ENCODE data around the gene DGKI.

The DGKI gene

DNA sequence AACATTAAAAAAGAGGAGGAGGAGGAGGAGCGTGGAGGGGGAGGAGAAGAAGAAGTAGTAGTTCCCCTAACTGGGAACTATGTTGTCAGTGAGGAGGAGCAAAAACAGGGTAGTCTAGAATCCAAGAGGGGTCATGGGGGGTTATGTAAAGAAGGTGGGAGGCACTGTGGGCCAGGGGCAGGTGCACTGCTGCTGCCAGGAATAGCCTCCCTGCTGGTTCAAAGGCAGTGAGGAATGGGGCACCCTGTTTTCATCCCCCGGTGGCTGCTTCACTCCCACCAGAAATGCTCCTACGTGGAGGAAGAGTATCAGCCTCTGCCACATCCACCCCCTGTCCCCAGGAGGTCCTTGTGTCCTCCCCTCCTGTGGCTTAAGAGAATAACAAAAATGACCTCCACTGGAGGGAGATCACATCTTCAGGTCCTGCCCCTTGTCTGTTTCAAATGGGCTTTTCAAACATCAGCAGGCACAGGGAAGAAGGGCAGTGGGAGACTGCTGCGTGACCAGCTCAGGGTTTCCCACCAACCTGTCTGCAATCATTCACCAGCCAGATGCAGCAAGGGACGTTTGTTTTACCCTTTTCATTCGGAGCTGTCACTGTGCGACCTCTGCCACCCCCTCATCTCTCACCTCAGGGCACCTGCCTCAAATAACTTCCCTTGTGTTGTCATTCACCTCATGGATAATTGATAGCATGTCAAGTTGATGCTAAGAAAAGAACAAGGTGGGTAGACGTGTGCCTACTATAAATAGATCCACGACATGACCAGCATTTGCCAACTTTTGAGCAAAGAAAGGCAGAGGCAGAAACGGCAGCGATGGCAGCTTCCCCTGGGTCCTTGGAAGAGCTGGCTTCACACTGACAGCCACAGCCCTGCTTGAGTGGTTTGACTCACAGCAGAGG lies 92.6 kb downstream of the DGKI start:
- TF ChIP-seq, protein P1, sequence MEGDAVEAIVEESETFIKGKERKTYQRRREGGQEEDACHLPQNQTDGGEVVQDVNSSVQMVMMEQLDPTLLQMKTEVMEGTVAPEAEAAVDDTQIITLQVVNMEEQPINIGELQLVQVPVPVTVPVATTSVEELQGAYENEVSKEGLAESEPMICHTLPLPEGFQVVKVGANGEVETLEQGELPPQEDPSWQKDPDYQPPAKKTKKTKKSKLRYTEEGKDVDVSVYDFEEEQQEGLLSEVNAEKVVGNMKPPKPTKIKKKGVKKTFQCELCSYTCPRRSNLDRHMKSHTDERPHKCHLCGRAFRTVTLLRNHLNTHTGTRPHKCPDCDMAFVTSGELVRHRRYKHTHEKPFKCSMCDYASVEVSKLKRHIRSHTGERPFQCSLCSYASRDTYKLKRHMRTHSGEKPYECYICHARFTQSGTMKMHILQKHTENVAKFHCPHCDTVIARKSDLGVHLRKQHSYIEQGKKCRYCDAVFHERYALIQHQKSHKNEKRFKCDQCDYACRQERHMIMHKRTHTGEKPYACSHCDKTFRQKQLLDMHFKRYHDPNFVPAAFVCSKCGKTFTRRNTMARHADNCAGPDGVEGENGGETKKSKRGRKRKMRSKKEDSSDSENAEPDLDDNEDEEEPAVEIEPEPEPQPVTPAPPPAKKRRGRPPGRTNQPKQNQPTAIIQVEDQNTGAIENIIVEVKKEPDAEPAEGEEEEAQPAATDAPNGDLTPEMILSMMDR (IDR thresholded peaks at IDR 0.05; ENCODE audit: low read depth, low read length) = no peak
- H3K4me3 ChIP-seq (ENCODE audit: low read depth, low read length) = no peak overlapping the region

DNA sequence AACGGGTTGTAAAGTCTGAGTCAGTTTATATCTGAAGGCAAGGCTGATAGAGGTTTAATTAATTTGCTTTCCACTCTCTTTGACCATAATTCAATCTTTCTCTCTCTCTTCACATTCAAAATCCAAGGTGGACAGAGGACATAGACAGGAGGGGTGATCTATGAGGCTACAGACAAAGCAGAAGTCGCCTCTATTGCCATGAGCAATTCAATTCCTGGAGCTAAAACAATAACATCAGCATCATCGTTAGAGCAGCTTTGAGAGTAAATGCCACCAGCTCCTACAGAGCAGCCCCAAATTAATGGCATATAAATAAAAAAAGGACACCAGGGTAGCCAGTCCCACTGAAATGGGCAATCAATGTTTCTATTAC lies 93.2 kb downstream of the DGKI start:
- TF ChIP-seq, protein P1 (IDR thresholded peaks at IDR 0.05; ENCODE audit: low read depth, low read length) = no peak
- H3K4me3 ChIP-seq (ENCODE audit: low read depth, low read length) = no peak overlapping the region

GRCh38 chr7:137753067-137753466 lies 93.7 kb downstream of the DGKI start:
- TF ChIP-seq, protein P1 (IDR thresholded peaks at IDR 0.05; ENCODE audit: low read depth, low read length) = no peak

DNA sequence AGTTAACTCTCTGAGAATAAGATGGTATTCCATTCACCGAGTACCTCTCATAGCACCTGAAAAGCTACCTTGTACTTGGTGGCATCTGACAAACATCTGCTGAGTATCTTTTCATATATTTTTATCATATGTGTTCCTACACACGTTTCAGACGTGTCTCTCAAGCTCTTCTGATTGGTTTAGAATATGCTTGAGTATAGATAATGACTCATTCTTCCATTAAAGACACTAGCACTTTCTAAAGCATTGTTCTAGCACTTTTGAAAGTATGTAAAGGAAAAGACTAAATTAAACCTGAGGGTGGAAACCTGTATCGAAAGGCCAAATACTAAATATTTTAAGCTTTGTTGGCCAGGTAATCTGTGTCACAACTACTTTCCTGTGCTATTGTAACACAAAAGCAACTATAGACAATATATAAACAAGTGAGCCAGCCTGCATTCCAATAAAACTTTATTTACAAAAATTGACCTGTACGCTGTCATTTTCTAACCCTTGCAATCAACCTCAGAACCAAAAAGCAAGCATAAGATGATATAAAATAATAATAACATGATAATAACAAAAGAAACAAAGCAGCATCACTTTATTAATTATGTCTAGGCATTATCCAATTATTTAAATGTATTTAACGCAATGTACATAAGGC lies 95.3 kb downstream of the DGKI start:
- no peak overlapping the region for H3K4me3 ChIP-seq (ENCODE audit: low read depth, low read length)
- TF ChIP-seq, protein P1 (IDR thresholded peaks at IDR 0.05; ENCODE audit: low read depth, low read length) = no peak

More at GRCh38 chr7:137753067-137753466, 93.7 kb downstream of the DGKI start:
- H3K4me3 ChIP-seq (ENCODE audit: low read depth, low read length) = no peak overlapping the region

DNA sequence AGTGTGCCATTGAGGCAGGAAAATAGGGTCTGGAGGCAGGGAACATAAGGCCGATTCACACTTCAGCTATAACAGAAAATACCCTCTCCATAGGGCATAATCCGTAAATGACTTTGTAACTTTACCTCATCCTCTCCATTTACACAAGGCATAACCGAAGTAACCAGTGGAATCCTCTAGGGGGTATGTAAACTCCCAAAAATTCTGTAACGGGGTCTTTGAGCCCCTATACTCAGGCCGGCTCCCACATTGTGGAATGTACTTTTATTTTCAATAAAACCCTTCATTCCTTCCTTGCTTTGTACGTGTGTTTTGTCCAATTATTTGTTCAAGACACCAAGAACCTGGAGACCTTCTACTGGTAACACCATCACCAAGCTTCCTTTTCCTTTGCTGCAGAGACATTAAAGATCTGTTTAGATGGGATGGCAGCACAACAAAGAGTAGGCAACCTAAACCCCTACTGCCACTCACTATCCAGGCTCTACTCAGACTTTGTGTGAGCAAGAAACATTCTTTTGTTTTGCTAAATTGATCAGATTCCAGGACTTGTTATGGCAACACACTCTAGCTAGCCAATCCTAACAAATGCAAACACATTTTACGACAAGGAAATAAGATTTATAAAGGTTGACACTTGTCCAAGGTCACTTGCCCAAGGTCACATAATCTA lies 99.3 kb downstream of the DGKI start:
- H3K4me3 ChIP-seq (ENCODE audit: low read depth, low read length) = no peak overlapping the region
- TF ChIP-seq, protein P1 (IDR thresholded peaks at IDR 0.05; ENCODE audit: low read depth, low read length) = no peak

GRCh38 chr7:137743021-137743420 lies 103.8 kb downstream of the DGKI start:
- H3K4me3 ChIP-seq (ENCODE audit: low read depth, low read length) = no peak overlapping the region
- TF ChIP-seq, protein P1 (IDR thresholded peaks at IDR 0.05; ENCODE audit: low read depth, low read length) = no peak
